Mesothelial cell of epicardium (in vitro differentiated cells): ENCODE results near the gene PAQR5. TPM values are rescaled to one million over a fixed set of nuclear protein-coding genes. Genes with fewer than 3 reads are reported as not detected.
"Not testable (repeated sequence)": the region's sequence is repeated elsewhere in the genome, so short reads cannot be mapped to it uniquely, and the experiment has no call there.

ENCODE experiments used
- DNase-seq, 2 experiments: peaks; one replicate each; pipeline ENCODE4 v3.0.0; 2021; ENCODE audit warnings: low spot score in 2 of 2; ENCODE audit not compliant: unreplicated experiment in 2 of 2
- H3K27ac Mint-ChIP-seq: 2 replicates; pipeline ENCODE4 v1.8.0; 2021; ENCODE audit warnings: mixed read lengths
- H3K27me3 Mint-ChIP-seq: 2 replicates; pipeline ENCODE4 v1.8.0; 2021; ENCODE audit warnings: low read depth, mixed read lengths
- H3K36me3 Mint-ChIP-seq: 2 replicates; pipeline ENCODE4 v1.8.0; 2021; ENCODE audit warnings: mixed read lengths
- H3K4me1 Mint-ChIP-seq: 2 replicates; pipeline ENCODE4 v1.8.0; 2021; ENCODE audit warnings: mixed read lengths
- H3K4me3 Mint-ChIP-seq: 2 replicates; pipeline ENCODE4 v1.8.0; 2021; ENCODE audit warnings: mild to moderate bottlenecking, moderate library complexity, mixed read lengths
- H3K9me3 Mint-ChIP-seq: 2 replicates; pipeline ENCODE4 v1.8.0; 2021; ENCODE audit warnings: mixed read lengths
- total RNA-seq: library from RNA; stranded (reverse); gene quantifications from 3 replicates; pipeline ENCODE4 v1.2.1, GENCODE V29; 2021
- TF ChIP-seq, protein P1 (sequence below): fragments of 200-600 bp; sonication (generic); IDR thresholded peaks from one replicate; pipeline ENCODE4 v1.5.0; 2021; ENCODE audit warnings: antibody characterized with exemption; ENCODE audit not compliant: unreplicated experiment

Gene PAQR5
- total RNA-seq, 1 donor from 2014 or later = 1.2 TPM

DNA sequence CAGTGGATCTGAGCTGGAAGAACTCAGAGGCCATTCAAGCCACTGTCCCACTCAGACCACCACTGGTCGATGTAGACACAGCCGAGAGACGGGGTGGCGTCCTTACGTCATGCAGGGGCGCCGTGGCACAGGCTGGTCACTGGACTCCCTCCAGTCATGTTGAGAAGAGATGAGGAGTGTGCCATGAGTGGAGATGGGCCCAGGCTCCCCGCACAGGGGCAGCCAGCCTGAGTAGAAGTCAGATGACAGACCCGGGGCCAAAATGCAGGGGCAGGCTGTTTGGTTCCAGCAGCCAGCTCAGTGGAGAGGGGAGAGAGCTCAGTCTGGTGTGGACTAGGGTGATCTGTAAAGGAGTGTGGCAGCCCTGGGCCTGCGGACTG lies 82.0 kb downstream of the PAQR5 start:
- no peaks in the 10 kb centered on the region for H3K27me3 Mint-ChIP-seq
- DNase-seq = no peak
- H3K27ac Mint-ChIP-seq = no peak overlapping the region
- no peak overlapping the region for H3K4me3 Mint-ChIP-seq
- H3K9me3 Mint-ChIP-seq = no peaks in the 10 kb centered on the region
- no peaks in the 10 kb centered on the region for H3K36me3 Mint-ChIP-seq
- TF ChIP-seq, protein P1, sequence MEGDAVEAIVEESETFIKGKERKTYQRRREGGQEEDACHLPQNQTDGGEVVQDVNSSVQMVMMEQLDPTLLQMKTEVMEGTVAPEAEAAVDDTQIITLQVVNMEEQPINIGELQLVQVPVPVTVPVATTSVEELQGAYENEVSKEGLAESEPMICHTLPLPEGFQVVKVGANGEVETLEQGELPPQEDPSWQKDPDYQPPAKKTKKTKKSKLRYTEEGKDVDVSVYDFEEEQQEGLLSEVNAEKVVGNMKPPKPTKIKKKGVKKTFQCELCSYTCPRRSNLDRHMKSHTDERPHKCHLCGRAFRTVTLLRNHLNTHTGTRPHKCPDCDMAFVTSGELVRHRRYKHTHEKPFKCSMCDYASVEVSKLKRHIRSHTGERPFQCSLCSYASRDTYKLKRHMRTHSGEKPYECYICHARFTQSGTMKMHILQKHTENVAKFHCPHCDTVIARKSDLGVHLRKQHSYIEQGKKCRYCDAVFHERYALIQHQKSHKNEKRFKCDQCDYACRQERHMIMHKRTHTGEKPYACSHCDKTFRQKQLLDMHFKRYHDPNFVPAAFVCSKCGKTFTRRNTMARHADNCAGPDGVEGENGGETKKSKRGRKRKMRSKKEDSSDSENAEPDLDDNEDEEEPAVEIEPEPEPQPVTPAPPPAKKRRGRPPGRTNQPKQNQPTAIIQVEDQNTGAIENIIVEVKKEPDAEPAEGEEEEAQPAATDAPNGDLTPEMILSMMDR = no peak
- H3K4me1 Mint-ChIP-seq = peaks cover 2% of the 10 kb centered on the region

DNA sequence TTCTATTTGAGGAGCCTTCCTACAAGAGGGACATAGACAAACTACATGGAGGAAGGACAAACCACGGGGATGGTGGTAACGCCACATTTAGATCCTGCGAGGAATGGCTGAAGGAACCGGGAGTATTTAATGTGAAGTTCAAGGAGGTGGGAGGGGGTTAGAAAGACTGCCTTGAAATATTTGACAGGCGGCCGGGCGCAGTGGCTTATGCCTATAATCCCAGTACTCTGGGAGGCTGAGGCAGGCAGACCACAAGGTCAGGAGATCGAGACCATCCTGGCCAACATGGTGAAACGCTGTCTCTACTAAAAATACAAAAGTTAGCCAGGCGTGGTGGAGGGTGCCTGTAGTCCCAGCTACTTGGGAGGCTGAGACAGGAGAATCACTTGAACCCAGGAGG lies 83.5 kb downstream of the PAQR5 start:
- DNase-seq, H3K27ac Mint-ChIP-seq, H3K27me3 Mint-ChIP-seq, H3K9me3 Mint-ChIP-seq, H3K36me3 Mint-ChIP-seq, H3K4me1 Mint-ChIP-seq, H3K4me3 Mint-ChIP-seq: not testable (repeated sequence)

GRCh38 chr15:69384066-69384465 lies 85.4 kb downstream of the PAQR5 start:
- not testable (repeated sequence) for H3K27me3 Mint-ChIP-seq, DNase-seq, H3K4me3 Mint-ChIP-seq

GRCh38 chr15:69384626-69385598 lies 86.2 kb downstream of the PAQR5 start:
- Mint-ChIP-seq H3K36me3 (no peaks in the 10 kb centered on the region), H3K4me3 (no peak overlapping the region), H3K4me1 (peaks cover 5% of the 10 kb centered on the region), H3K27me3 (no peaks in the 10 kb centered on the region), H3K27ac (no peak overlapping the region), H3K9me3 (no peaks in the 10 kb centered on the region)
- TF ChIP-seq, protein P1 = no peak
- DNase-seq = no peak

More at GRCh38 chr15:69384066-69384465, 85.4 kb downstream of the PAQR5 start:
- H3K4me1 Mint-ChIP-seq, H3K9me3 Mint-ChIP-seq, H3K36me3 Mint-ChIP-seq, H3K27ac Mint-ChIP-seq: not testable (repeated sequence)

DNA sequence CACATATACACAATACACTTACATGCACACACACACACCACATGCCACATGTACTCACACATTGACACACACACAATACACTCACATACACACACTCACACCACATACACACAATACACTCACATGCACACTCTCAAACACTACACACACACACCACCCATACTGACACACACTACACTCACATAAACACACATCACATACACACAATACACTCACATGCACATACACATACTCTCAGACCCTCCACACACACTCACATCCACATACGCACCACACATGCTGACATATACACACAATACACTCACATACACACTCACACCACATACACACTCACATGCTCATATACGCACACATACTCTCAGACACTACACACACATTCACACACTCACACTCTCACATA lies 87.1 kb downstream of the PAQR5 start:
- Mint-ChIP-seq H3K4me1 (peaks cover 10% of the 10 kb centered on the region), H3K36me3 (no peaks in the 10 kb centered on the region), H3K27ac (no peak overlapping the region), H3K9me3 (no peaks in the 10 kb centered on the region), H3K4me3 (no peak overlapping the region), H3K27me3 (no peaks in the 10 kb centered on the region)
- no peak for DNase-seq
- TF ChIP-seq, protein P1 = no peak

- Mint-ChIP-seq H3K27ac (no peak overlapping the region), H3K36me3 (no peaks in the 10 kb centered on the region), H3K9me3 (no peaks in the 10 kb centered on the region), H3K27me3 (no peaks in the 10 kb centered on the region), H3K4me3 (no peak overlapping the region), H3K4me1 (peaks cover 15% of the 10 kb centered on the region)
- no peak for DNase-seq
- TF ChIP-seq, protein P1 = no peak
These were observed 87.6 kb downstream of the PAQR5 start for GRCh38 chr15:69386284-69386683.
